HepG2 (cell line): ENCODE measurements around the gene ADCY9. TPM values are rescaled to one million over a fixed set of nuclear protein-coding genes. Genes with fewer than 3 reads are reported as not detected.

Experiments
- ATAC-seq: fragments of 200-7000 bp; cut with Tn5 transposase; 3 replicates; pipeline ENCODE4 v1.9.1; 2020; ENCODE audit warnings: mild to moderate bottlenecking, moderate library complexity
- BruUV-seq: library from RNA; stranded (reverse); fragments of 400-500 nt; replicated peaks from 2 replicates; lab custom pipeline; 2021; lab: Mats Ljungman, UMichigan
- CTCF ChIA-PET: fragments of 300-600 bp; formaldehyde crosslinking; extraction: SDS; loops from one replicate; lab custom pipeline; 2021; ENCODE audit warnings: low total read pairs, inconsistent platforms, low intra/inter-chr PET ratio; lab: Yijun Ruan, JAX
- POLR2A ChIA-PET: fragments of 350-600 bp; sonication (Branson Sonifier 250); formaldehyde crosslinking; loops from one replicate; lab custom pipeline; 2020; ENCODE audit warnings: antibody characterized with exemption, inconsistent platforms; lab: Yijun Ruan, JAX
- DNase-seq: peaks from one replicate; pipeline ENCODE4 v3.0.0-alpha.2; 2015; ENCODE audit warnings: low spot score
- FAIRE-seq: peaks from 3 replicates; lab custom pipeline; 2011; peaks lifted over from hg19 to GRCh38; lab: Jason Lieb, UNC
- H2AFZ ChIP-seq: one replicate; pipeline ENCODE4 v1.6.1; 2011; ENCODE audit warnings: low read length, inconsistent platforms
- H3K27ac ChIP-seq: fragments of 300-600 bp; 3 replicates; pipeline ENCODE4 v1.8.0; 2011; ENCODE audit warnings: mixed run types, mild to moderate bottlenecking, mixed read lengths, low read length, inconsistent platforms; ENCODE audit not compliant: insufficient read depth; ENCODE audit errors: extremely low read length
- H3K27me3 ChIP-seq, 2 experiments: fragments of 200-600 bp in 1 of 2; 2 replicates in 1 of 2; 3 replicates in 1 of 2; pipeline versions ENCODE4 v1.6.0 to v1.8.0; 2011; ENCODE audit warnings: low read length in 2 of 2, mild to moderate bottlenecking in 2 of 2, moderate library complexity in 2 of 2, inconsistent platforms in 1 of 2; ENCODE audit not compliant: insufficient read depth in 2 of 2, control insufficient read depth in 1 of 2
- H3K36me3 ChIP-seq, 2 experiments: fragments of 200-600 bp in 1 of 2; replicated peaks in 1 of 2; 2 replicates in 1 of 2; 3 replicates in 1 of 2; pipeline versions ENCODE4 v1.5.1 to v1.8.0; 2011; ENCODE audit warnings: low read length in 2 of 2, inconsistent platforms in 1 of 2; ENCODE audit not compliant: insufficient read depth in 2 of 2, control insufficient read depth in 1 of 2
- H3K4me1 ChIP-seq: 2 replicates; pipeline ENCODE4 v1.5.1; 2012; ENCODE audit warnings: low read length, inconsistent platforms; ENCODE audit not compliant: insufficient read depth
- H3K4me2 ChIP-seq: 2 replicates; pipeline ENCODE4 v1.6.0; 2011; ENCODE audit warnings: low read depth, low read length, inconsistent platforms
- H3K4me3 ChIP-seq, 3 experiments: fragments of 200-600 bp in 1 of 3; sonication (generic), shearing (Covaris generic) in 1 of 3; replicated peaks in 1 of 3; 2 replicates each; pipeline ENCODE4 v1.5.1; 2011 to 2016; ENCODE audit warnings: low read length in 3 of 3, inconsistent platforms in 2 of 3, low read depth in 2 of 3, mild to moderate bottlenecking in 2 of 3, control low read depth in 1 of 3, mixed read lengths in 1 of 3; ENCODE audit not compliant: insufficient read depth in 1 of 3
- H3K79me2 ChIP-seq: one replicate; pipeline ENCODE4 v1.6.1; 2011; ENCODE audit warnings: low read length, inconsistent platforms; ENCODE audit not compliant: insufficient read depth
- H3K9ac ChIP-seq: 2 replicates; pipeline ENCODE4 v1.6.0; 2011; ENCODE audit warnings: mild to moderate bottlenecking, low read depth, low read length, inconsistent platforms; ENCODE audit not compliant: insufficient read depth
- H3K9me3 ChIP-seq: 2 replicates; pipeline ENCODE4 v1.5.1; 2012; ENCODE audit warnings: mild to moderate bottlenecking, low read length
- H4K20me1 ChIP-seq: 2 replicates; pipeline ENCODE4 v1.6.0; 2011; ENCODE audit warnings: inconsistent platforms, mild to moderate bottlenecking, low read length, moderate library complexity; ENCODE audit not compliant: insufficient read depth
- NR2F2 ChIP-seq: IDR thresholded peaks from 2 replicates; pipeline ENCODE4 v1.6.1; 2012; ENCODE audit warnings: low read depth, inconsistent platforms, borderline replicate concordance
- PITX1 ChIP-seq: sonication (generic); formaldehyde crosslinking; IDR thresholded peaks from 2 replicates; pipeline ENCODE4 v1.5.1; 2020; ENCODE audit warnings: mild to moderate bottlenecking, missing genetic modification reagents
- PLRG1 ChIP-seq: fragments of 450-650 bp; conservative IDR thresholded peaks from 2 replicates; pipeline ENCODE4 v1.6.1; 2016
- RFX3 ChIP-seq: IDR thresholded peaks from 2 replicates; pipeline ENCODE4 v1.6.1; 2016; ENCODE audit warnings: missing biosample characterization, missing genetic modification reagents
- SIN3B ChIP-seq: fragments of 150-350 bp; IDR thresholded peaks from 2 replicates; pipeline ENCODE4 v1.6.1; 2014; ENCODE audit warnings: low read length
- YEATS4 ChIP-seq: sonication (generic); formaldehyde crosslinking; IDR thresholded peaks from 2 replicates; pipeline ENCODE4 v1.4.0; 2020; ENCODE audit warnings: missing genetic modification reagents, borderline replicate concordance
- ZBTB4 ChIP-seq: sonication (generic); formaldehyde crosslinking; IDR thresholded peaks from 2 replicates; pipeline ENCODE4 v1.4.0; 2020; ENCODE audit warnings: missing genetic modification reagents, mild to moderate bottlenecking, borderline replicate concordance
- ZNF383 ChIP-seq: sonication (generic); formaldehyde crosslinking; IDR thresholded peaks from 2 replicates; pipeline ENCODE4 v1.4.0; 2020; ENCODE audit warnings: missing genetic modification reagents, mild to moderate bottlenecking, borderline replicate concordance
- ZNF501 ChIP-seq: sonication (generic); formaldehyde crosslinking; IDR thresholded peaks from 2 replicates; pipeline ENCODE4 v1.5.1; 2020; ENCODE audit warnings: mild to moderate bottlenecking, moderate library complexity, missing genetic modification reagents
- ZNF576 ChIP-seq: sonication (generic); formaldehyde crosslinking; IDR thresholded peaks from 2 replicates; pipeline ENCODE4 v1.4.0; 2020; ENCODE audit warnings: mild to moderate bottlenecking, missing genetic modification reagents
- ZNF644 ChIP-seq: IDR thresholded peaks from 2 replicates; pipeline ENCODE4 v1.6.1; 2016; ENCODE audit warnings: low read depth
- WGBS: methylation state at CpG from one replicate; pipeline ENCODE4 v1.1.6; 2017; ENCODE audit warnings: low lambda C conversion rate; 5-methylcytosine and 5-hydroxymethylcytosine counted together
- in situ Hi-C: cut with HindIII; loops from 2 replicates; pipeline ENCODE4 v1.10.0; 2017; ENCODE audit warnings: low pct_unique_long_range_greater_than_20kb; ENCODE audit not compliant: extremely low pct_ligation_motif_present
- intact Hi-C: fragments of 100-400 bp; cut with micrococcal nuclease; formaldehyde crosslinking; loops from one replicate; pipeline ENCODE4 v1.10.0; 2022; ENCODE audit not compliant: unreplicated experiment
- polyA plus RNA-seq, 8 experiments: library from polyadenylated mRNA; depleted of rRNA in 3 of 8; stranded (reverse) in 7 of 8; unstranded in 1 of 8; fragments of >200 nt; fragmentation: Illumina TruSeq in 4 of 8; extraction: Trizol in 4 of 8; gene quantifications; 2 replicates each; pipeline versions ENCODE4 v1.2.1 to v1.2.3, GENCODE V29; 2011 to 2016; ENCODE audit warnings: low read depth in 4 of 8, missing spikeins in 1 of 8, mixed read lengths in 1 of 8; ENCODE audit not compliant: insufficient read depth in 1 of 8
- total RNA-seq, 5 experiments: library from RNA; depleted of rRNA; stranded (reverse); fragments of >200 nt; fragmentation: Illumina TruSeq; extraction: Trizol; gene quantifications; 2 replicates each; pipeline ENCODE4 v1.2.3, GENCODE V29; 2016; ENCODE audit warnings: low read depth in 1 of 5
- TF ChIP-seq, protein P1 (sequence below): sonication (generic); formaldehyde crosslinking; IDR thresholded peaks from 2 replicates; pipeline ENCODE4 v1.4.0; 2020; ENCODE audit warnings: missing genetic modification reagents
- TF ChIP-seq, protein P2 (sequence below): IDR thresholded peaks from 2 replicates; pipeline ENCODE4 v1.6.1; 2016; ENCODE audit warnings: missing compliant biosample characterization, missing genetic modification reagents, borderline replicate concordance

ADCY9 gene
- total and polyA plus RNA-seq, 2 of the 13 experiments (the other 11 are each of a cell fraction or from before 2014, with no cell fraction given), result 11.2 to 13.9 TPM

GRCh38 chr16:4042581-4042980 is 73.7 kb downstream of the ADCY9 start:
- H3K9me3 ChIP-seq, result no peaks in the 10 kb centered on the region
- no peaks in the 10 kb centered on the region for H3K79me2 ChIP-seq
- in situ Hi-C loops, result no loop called here
- intact Hi-C loops, result no loop called here
- no peak overlapping the region for H3K4me2 ChIP-seq
- WGBS, result 97% methylated on average over 11 of the region's 11 CpGs
- no peak overlapping the region for H3K9ac ChIP-seq
- no TSS peak for BruUV-seq
- H3K27ac ChIP-seq, result no peak overlapping the region
- FAIRE-seq (no peak), ATAC-seq (no peak)
- no peak overlapping the region for H2AFZ ChIP-seq
- H3K27me3 ChIP-seq, result no peaks in the 10 kb centered on the region
- H4K20me1 ChIP-seq, result no peaks in the 10 kb centered on the region
- POLR2A ChIA-PET, result no interaction called here
- TF ChIP-seq, protein P1, sequence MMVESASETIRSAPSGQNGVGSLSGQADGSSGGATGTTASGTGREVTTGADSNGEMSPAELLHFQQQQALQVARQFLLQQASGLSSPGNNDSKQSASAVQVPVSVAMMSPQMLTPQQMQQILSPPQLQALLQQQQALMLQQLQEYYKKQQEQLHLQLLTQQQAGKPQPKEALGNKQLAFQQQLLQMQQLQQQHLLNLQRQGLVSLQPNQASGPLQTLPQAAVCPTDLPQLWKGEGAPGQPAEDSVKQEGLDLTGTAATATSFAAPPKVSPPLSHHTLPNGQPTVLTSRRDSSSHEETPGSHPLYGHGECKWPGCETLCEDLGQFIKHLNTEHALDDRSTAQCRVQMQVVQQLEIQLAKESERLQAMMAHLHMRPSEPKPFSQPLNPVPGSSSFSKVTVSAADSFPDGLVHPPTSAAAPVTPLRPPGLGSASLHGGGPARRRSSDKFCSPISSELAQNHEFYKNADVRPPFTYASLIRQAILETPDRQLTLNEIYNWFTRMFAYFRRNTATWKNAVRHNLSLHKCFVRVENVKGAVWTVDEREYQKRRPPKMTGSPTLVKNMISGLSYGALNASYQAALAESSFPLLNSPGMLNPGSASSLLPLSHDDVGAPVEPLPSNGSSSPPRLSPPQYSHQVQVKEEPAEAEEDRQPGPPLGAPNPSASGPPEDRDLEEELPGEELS (CRISPR knock-in tag), result no peak
- TF ChIP-seq PITX1 (CRISPR knock-in tag) (no peak), NR2F2 (no peak)
- TF ChIP-seq, all 625 proteins: peak for 0
- Histone ChIP-seq H3K4me1 (peaks cover 13% of the 10 kb centered on the region), H3K4me3 (no peak overlapping the region), H3K36me3 (peaks cover 0 to 2% of the 10 kb centered on the region in 2 experiments; a peak in 1 of 5 replicates)
- CTCF ChIA-PET, result no interaction called here
- DNase-seq, result no peak

DNA sequence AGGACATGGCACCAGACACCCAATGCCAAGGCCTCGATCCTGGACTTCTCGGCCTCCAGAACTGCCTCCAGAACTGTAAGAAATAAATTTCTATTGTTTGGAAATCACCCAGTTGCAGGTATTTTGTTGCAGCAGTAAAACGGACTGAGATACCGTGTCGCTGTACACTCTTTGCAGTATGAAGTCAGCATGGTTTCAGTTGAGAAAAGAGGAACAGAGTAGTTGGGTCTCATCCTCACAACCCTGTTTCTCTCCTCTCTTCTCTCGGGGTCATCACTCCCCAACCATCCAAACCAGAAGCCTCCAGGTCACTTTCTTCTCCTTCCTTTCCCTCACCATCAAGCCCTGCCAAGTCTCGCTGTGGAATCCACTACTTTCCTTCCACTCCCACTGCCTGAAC is 77.8 kb downstream of the ADCY9 start:
- ATAC-seq (no peak), DNase-seq (no peak), FAIRE-seq (no peak)
- Histone ChIP-seq H2AFZ (no peak overlapping the region), H3K4me3 (no peak overlapping the region), H3K79me2 (no peaks in the 10 kb centered on the region), H3K36me3 (peaks cover 0 to 2% of the 10 kb centered on the region in 2 experiments; a peak in 1 of 5 replicates), H3K9me3 (no peaks in the 10 kb centered on the region), H4K20me1 (no peaks in the 10 kb centered on the region), H3K27ac (no peak overlapping the region), H3K4me2 (no peak overlapping the region), H3K9ac (no peak overlapping the region), H3K4me1 (no peaks in the 10 kb centered on the region), H3K27me3 (no peaks in the 10 kb centered on the region)
- 95% methylated on average over 7 of the region's 7 CpGs for WGBS
- ChIA-PET CTCF (no interaction called here), POLR2A (no interaction called here)
- in situ Hi-C loops (no loop called here), intact Hi-C loops (no loop called here)
- BruUV-seq, result no TSS peak
- TF ChIP-seq ZNF501 (CRISPR knock-in tag) (no peak), ZNF644 (CRISPR knock-in tag) (no peak), PLRG1 (no peak), RFX3 (no peak), SIN3B (no peak), YEATS4 (no peak), ZBTB4 (CRISPR knock-in tag) (no peak), ZNF576 (no peak), ZNF383 (CRISPR knock-in tag) (no peak)
- TF ChIP-seq, protein P2, sequence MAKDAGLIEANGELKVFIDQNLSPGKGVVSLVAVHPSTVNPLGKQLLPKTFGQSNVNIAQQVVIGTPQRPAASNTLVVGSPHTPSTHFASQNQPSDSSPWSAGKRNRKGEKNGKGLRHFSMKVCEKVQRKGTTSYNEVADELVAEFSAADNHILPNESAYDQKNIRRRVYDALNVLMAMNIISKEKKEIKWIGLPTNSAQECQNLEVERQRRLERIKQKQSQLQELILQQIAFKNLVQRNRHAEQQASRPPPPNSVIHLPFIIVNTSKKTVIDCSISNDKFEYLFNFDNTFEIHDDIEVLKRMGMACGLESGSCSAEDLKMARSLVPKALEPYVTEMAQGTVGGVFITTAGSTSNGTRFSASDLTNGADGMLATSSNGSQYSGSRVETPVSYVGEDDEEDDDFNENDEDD (CRISPR knock-in tag), result no peak
